ENCODE measurements around the gene RAPGEF1. TPM values are rescaled to one million over a fixed set of nuclear protein-coding genes. Genes with fewer than 3 reads are reported as not detected.

Gene RAPGEF1
- total RNA-seq, 1 donor from 2014 or later: 31.3 TPM

- DNase-seq (ENCODE audit: low read depth): no peak
Measured at GRCh38 chr9:131623655-131624330, 116.1 kb downstream of the RAPGEF1 start.

GRCh38 chr9:131622523-131622922, 117.4 kb downstream of the RAPGEF1 start:
- DNase-seq (ENCODE audit: low read depth): no peak

GRCh38 chr9:131621551-131622358, 118.1 kb downstream of the RAPGEF1 start:
- DNase-seq (ENCODE audit: low read depth): no peak

- DNase-seq (ENCODE audit: low read depth): no peak
Measured at GRCh38 chr9:131620764-131621520, 118.9 kb downstream of the RAPGEF1 start.

- no peak for DNase-seq (ENCODE audit: low read depth)
Measured at GRCh38 chr9:131619680-131620079, 120.2 kb downstream of the RAPGEF1 start.

- DNase-seq (ENCODE audit: low read depth): no peak
Measured at GRCh38 chr9:131618785-131619184, 121.1 kb downstream of the RAPGEF1 start.

GRCh38 chr9:131618071-131618479, 121.8 kb downstream of the RAPGEF1 start:
- DNase-seq (ENCODE audit: low read depth): no peak

GRCh38 chr9:131617611-131618010, 122.3 kb downstream of the RAPGEF1 start:
- no peak for DNase-seq (ENCODE audit: low read depth)

GRCh38 chr9:131616983-131617604, 122.8 kb downstream of the RAPGEF1 start:
- no peak for DNase-seq (ENCODE audit: low read depth)

- DNase-seq (ENCODE audit: low read depth): no peak
Measured at GRCh38 chr9:131614340-131614915, 125.4 kb downstream of the RAPGEF1 start.

- DNase-seq (ENCODE audit: low read depth): no peak
Measured at GRCh38 chr9:131613921-131614320, 126.0 kb downstream of the RAPGEF1 start.

- DNase-seq (ENCODE audit: low read depth): no peak
Measured at GRCh38 chr9:131612851-131613250, 127.0 kb downstream of the RAPGEF1 start.

GRCh38 chr9:131611586-131612315, 128.1 kb downstream of the RAPGEF1 start:
- DNase-seq (ENCODE audit: low read depth): no peak

- DNase-seq (ENCODE audit: low read depth): no peak
Measured at GRCh38 chr9:131610231-131610761, 129.6 kb downstream of the RAPGEF1 start.

GRCh38 chr9:131609099-131609830, 130.6 kb downstream of the RAPGEF1 start:
- DNase-seq (ENCODE audit: low read depth): peak; percentile 70

GRCh38 chr9:131608493-131609037, 131.3 kb downstream of the RAPGEF1 start:
- DNase-seq (ENCODE audit: low read depth): peak; percentile 85

- no peak for DNase-seq (ENCODE audit: low read depth)
Measured at GRCh38 chr9:131607591-131607990, 132.3 kb downstream of the RAPGEF1 start.

GRCh38 chr9:131606896-131607567, 132.8 kb downstream of the RAPGEF1 start:
- no peak for DNase-seq (ENCODE audit: low read depth)
